HCT116 (cell line): ENCODE results near the gene NPC2. TPM values are rescaled to one million over a fixed set of nuclear protein-coding genes. Genes with fewer than 3 reads are reported as not detected.

Experiments used
- ATAC-seq: fragments of 200-7000 bp; cut with Tn5 transposase; 2 replicates; pipeline ENCODE4 v1.9.1; 2020; ENCODE audit warnings: mild to moderate bottlenecking, moderate library complexity
- BruUV-seq: library from RNA; stranded (reverse); fragments of 400-500 nt; replicated peaks from 2 replicates; lab custom pipeline; 2021; lab: Mats Ljungman, UMichigan
- CTCF ChIA-PET: fragments of 300-600 bp; sonication (Branson Sonifier 250); formaldehyde crosslinking; loops from one replicate; lab custom pipeline; 2021; ENCODE audit warnings: antibody characterized with exemption; lab: Charles Lee
- POLR2A ChIA-PET: fragments of 300-600, 350-600 bp; sonication (Branson Sonifier 250); formaldehyde crosslinking; loops from one replicate; lab custom pipeline; 2021; ENCODE audit warnings: antibody characterized with exemption; lab: Charles Lee
- RAD21 ChIA-PET, 2 experiments: fragments of 300-600 bp; sonication (Branson Sonifier 250); formaldehyde crosslinking; loops; one replicate each; lab custom pipeline; 2023; ENCODE audit warnings: low total read pairs in 2 of 2; ENCODE audit not compliant: uncharacterized antibody in 2 of 2, unreplicated experiment in 2 of 2, low non-redundant PET in 1 of 2; lab: Charles Lee
- DNase-seq: peaks from one replicate; pipeline ENCODE4 v3.0.0-alpha.2; 2010; ENCODE audit warnings: low read depth, low spot score
- H2AFZ ChIP-seq: fragments of 200-600 bp; shearing (Covaris generic), sonication (generic); 2 replicates; pipeline ENCODE4 v1.6.1; 2017; ENCODE audit warnings: low read depth, mixed run types, mixed read lengths, antibody characterized with exemption, low read length; ENCODE audit not compliant: poor library complexity, severe bottlenecking
- H3K27ac ChIP-seq: 2 replicates; pipeline ENCODE4 v1.5.1; 2012; ENCODE audit warnings: low read depth, low read length
- H3K27me3 ChIP-seq: fragments of 200-600 bp; sonication (generic); 2 replicates; pipeline ENCODE4 v1.6.1; 2016; ENCODE audit warnings: mixed run types, low read length, mixed read lengths; ENCODE audit not compliant: insufficient read depth
- H3K36me3 ChIP-seq, 2 experiments: fragments of 200-500 bp in 1 of 2; fragments of 200-600 bp in 1 of 2; sonication (Bioruptor generic) in 1 of 2; sonication (generic) in 1 of 2; 2 replicates each; pipeline versions ENCODE4 v1.5.1 to v1.6.1; 2014 to 2016; ENCODE audit warnings: low read length in 2 of 2, inconsistent platforms in 1 of 2, mixed read lengths in 1 of 2, mixed run types in 1 of 2; ENCODE audit not compliant: insufficient read depth in 2 of 2, control insufficient read depth in 1 of 2
- H3K4me1 ChIP-seq, 2 experiments: fragments of 200-600 bp in 1 of 2; sonication (generic) in 1 of 2; 2 replicates each; pipeline versions ENCODE4 v1.5.1 to v1.6.1; 2012 to 2017; ENCODE audit warnings: low read length in 2 of 2, inconsistent platforms in 1 of 2, mild to moderate bottlenecking in 1 of 2, mixed read lengths in 1 of 2, mixed run types in 1 of 2, moderate library complexity in 1 of 2; ENCODE audit not compliant: insufficient read depth in 2 of 2, control insufficient read depth in 1 of 2
- H3K4me2 ChIP-seq: fragments of 200-600 bp; sonication (generic); 2 replicates; pipeline ENCODE4 v1.6.1; 2017; ENCODE audit warnings: mixed run types, low read length, mixed read lengths
- H3K4me3 ChIP-seq, 2 experiments: fragments of 200-600 bp in 1 of 2; sonication (generic) in 1 of 2; replicated peaks in 1 of 2; 2 replicates each; pipeline ENCODE4 v1.5.1; 2011 to 2016; ENCODE audit warnings: low read length in 2 of 2, control low read depth in 1 of 2, low read depth in 1 of 2, mild to moderate bottlenecking in 1 of 2, mixed read lengths in 1 of 2, mixed run types in 1 of 2
- H3K79me2 ChIP-seq: fragments of 200-600 bp; sonication (generic); 2 replicates; pipeline ENCODE4 v1.6.1; 2017; ENCODE audit warnings: mild to moderate bottlenecking, mixed run types, low read length, moderate library complexity, mixed read lengths; ENCODE audit not compliant: insufficient read depth
- H3K9ac ChIP-seq: fragments of 200-600 bp; sonication (generic); 2 replicates; pipeline ENCODE4 v1.6.1; 2016; ENCODE audit warnings: low read length, mixed read lengths
- H3K9me2 ChIP-seq: fragments of 200-600 bp; sonication (generic), shearing (Covaris generic); 2 replicates; pipeline ENCODE4 v1.6.1; 2017; ENCODE audit warnings: mixed run types, mild to moderate bottlenecking, moderate library complexity; ENCODE audit not compliant: insufficient read depth
- H3K9me3 ChIP-seq, 2 experiments: fragments of 200-500 bp in 1 of 2; fragments of 200-600 bp in 1 of 2; sonication (Bioruptor generic) in 1 of 2; sonication (generic) in 1 of 2; 2 replicates each; pipeline ENCODE4 v1.6.1; 2014 to 2017; ENCODE audit warnings: low read length in 2 of 2, mixed read lengths in 2 of 2, inconsistent platforms in 1 of 2, low read depth in 1 of 2, mild to moderate bottlenecking in 1 of 2, mixed run types in 1 of 2, moderate library complexity in 1 of 2; ENCODE audit not compliant: control insufficient read depth in 1 of 2, insufficient read depth in 1 of 2
- H4K20me1 ChIP-seq: fragments of 200-600 bp; sonication (generic), shearing (Covaris generic); 2 replicates; pipeline ENCODE4 v1.6.1; 2017; ENCODE audit warnings: mixed run types, mild to moderate bottlenecking, moderate library complexity; ENCODE audit not compliant: insufficient read depth
- CBX3 ChIP-seq: IDR thresholded peaks from 2 replicates; pipeline ENCODE4 v1.6.1; 2012; ENCODE audit warnings: low read depth
- EGR1 ChIP-seq: IDR thresholded peaks from 2 replicates; pipeline ENCODE4 v1.6.1; 2012; ENCODE audit warnings: low read depth
- EZH2phosphoT487 ChIP-seq: fragments of 200-600 bp; IDR thresholded peaks from 2 replicates; pipeline ENCODE4 v1.6.1; 2018; ENCODE audit warnings: antibody characterized with exemption, borderline replicate concordance
- FOSL1 ChIP-seq: IDR thresholded peaks from 2 replicates; pipeline ENCODE4 v1.6.1; 2012; ENCODE audit warnings: low read depth
- JUND ChIP-seq: IDR thresholded peaks from 2 replicates; pipeline ENCODE4 v1.6.1; 2012
- SP1 ChIP-seq: IDR thresholded peaks from 2 replicates; pipeline ENCODE4 v1.6.1; 2012; ENCODE audit warnings: low read depth
- intact Hi-C: fragments of 100-400 bp; cut with micrococcal nuclease; formaldehyde crosslinking; loops from 2 replicates; pipeline ENCODE4 v1.10.0; 2022
- total RNA-seq: library from RNA; stranded (reverse); gene quantifications from one replicate; pipeline ENCODE4 v1.2.1, GENCODE V29; 2021; ENCODE audit not compliant: unreplicated experiment
- TF ChIP-seq, protein P1 (sequence below): IDR thresholded peaks from 2 replicates; pipeline ENCODE4 v1.6.1; 2012
- TF ChIP-seq, protein P2 (sequence below): IDR thresholded peaks from 2 replicates; pipeline ENCODE4 v1.6.1; 2012; ENCODE audit warnings: low read depth

The NPC2 gene
- total RNA-seq, 1 experiment from 2014 or later: 105 TPM

GRCh38 chr14:74531006-74531405, 37.9 kb upstream of the NPC2 start:
- ChIA-PET CTCF (interaction anchor here (0.8 to 1.1 kb wide), 9 partner anchors 9 to 392 kb away, joined by 3 to 10 read pairs (median 5); partner anchors contain the start of gene RPS6KL1), RAD21 (interaction anchor here (0.9 to 1.5 kb wide), 3 partner anchors 78 to 232 kb away, joined by 3 to 8 read pairs (median 4); partner anchors contain the start of gene YLPM1 (in 1 of the 2)), POLR2A (no interaction called here)
- Histone ChIP-seq H3K36me3 (no peaks in the 10 kb centered on the region), H3K27me3 (no peaks in the 10 kb centered on the region), H3K9me2 (no peaks in the 10 kb centered on the region), H3K9me3 (no peaks in the 10 kb centered on the region), H3K4me1 (peaks cover 10 to 24% of the 10 kb centered on the region in 2 experiments), H3K9ac (no peak overlapping the region), H4K20me1 (no peaks in the 10 kb centered on the region), H2AFZ (no peak overlapping the region), H3K79me2 (no peaks in the 10 kb centered on the region), H3K4me3 (no peak overlapping the region), H3K4me2 (peak overlapping the region; percentile 64; the same call in 1 of the 2 replicates), H3K27ac (no peak overlapping the region)
- ATAC-seq: 0 out of 2 replicates have a peak, but pooled peaks have one; percentile 2
- BruUV-seq: no TSS peak
- intact Hi-C loops: loop anchor here (1.0 kb wide), 1 partner anchor 273 kb away; no protein-coding TSS in a partner anchor
- DNase-seq: no peak
- TF ChIP-seq JUND: no peak
- no peak for TF ChIP-seq SP1
- TF ChIP-seq EZH2phosphoT487: no peak
- TF ChIP-seq, protein P1, sequence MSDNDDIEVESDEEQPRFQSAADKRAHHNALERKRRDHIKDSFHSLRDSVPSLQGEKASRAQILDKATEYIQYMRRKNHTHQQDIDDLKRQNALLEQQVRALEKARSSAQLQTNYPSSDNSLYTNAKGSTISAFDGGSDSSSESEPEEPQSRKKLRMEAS: no peak
- TF ChIP-seq CBX3: no peak
- TF ChIP-seq FOSL1: no peak
- TF ChIP-seq, protein P2, sequence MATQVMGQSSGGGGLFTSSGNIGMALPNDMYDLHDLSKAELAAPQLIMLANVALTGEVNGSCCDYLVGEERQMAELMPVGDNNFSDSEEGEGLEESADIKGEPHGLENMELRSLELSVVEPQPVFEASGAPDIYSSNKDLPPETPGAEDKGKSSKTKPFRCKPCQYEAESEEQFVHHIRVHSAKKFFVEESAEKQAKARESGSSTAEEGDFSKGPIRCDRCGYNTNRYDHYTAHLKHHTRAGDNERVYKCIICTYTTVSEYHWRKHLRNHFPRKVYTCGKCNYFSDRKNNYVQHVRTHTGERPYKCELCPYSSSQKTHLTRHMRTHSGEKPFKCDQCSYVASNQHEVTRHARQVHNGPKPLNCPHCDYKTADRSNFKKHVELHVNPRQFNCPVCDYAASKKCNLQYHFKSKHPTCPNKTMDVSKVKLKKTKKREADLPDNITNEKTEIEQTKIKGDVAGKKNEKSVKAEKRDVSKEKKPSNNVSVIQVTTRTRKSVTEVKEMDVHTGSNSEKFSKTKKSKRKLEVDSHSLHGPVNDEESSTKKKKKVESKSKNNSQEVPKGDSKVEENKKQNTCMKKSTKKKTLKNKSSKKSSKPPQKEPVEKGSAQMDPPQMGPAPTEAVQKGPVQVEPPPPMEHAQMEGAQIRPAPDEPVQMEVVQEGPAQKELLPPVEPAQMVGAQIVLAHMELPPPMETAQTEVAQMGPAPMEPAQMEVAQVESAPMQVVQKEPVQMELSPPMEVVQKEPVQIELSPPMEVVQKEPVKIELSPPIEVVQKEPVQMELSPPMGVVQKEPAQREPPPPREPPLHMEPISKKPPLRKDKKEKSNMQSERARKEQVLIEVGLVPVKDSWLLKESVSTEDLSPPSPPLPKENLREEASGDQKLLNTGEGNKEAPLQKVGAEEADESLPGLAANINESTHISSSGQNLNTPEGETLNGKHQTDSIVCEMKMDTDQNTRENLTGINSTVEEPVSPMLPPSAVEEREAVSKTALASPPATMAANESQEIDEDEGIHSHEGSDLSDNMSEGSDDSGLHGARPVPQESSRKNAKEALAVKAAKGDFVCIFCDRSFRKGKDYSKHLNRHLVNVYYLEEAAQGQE: no peak
- TF ChIP-seq EGR1: no peak
